GM21576 (cell line): ENCODE results near the gene AKAP6.
"Not testable (repeated sequence)": the region's sequence is repeated elsewhere in the genome, so short reads cannot be mapped to it uniquely, and the experiment has no call there.

Experiments
- ATAC-seq: cut with Tn5 transposase; IDR thresholded peaks from one replicate; pipeline ENCODE4 v1.9.1; 2021; ENCODE audit warnings: mild to moderate bottlenecking, moderate library complexity; ENCODE audit not compliant: unreplicated experiment

AKAP6 gene

GRCh38 chr14:32574269-32574668, 245.2 kb downstream of the AKAP6 start:
- no peak for ATAC-seq

DNA sequence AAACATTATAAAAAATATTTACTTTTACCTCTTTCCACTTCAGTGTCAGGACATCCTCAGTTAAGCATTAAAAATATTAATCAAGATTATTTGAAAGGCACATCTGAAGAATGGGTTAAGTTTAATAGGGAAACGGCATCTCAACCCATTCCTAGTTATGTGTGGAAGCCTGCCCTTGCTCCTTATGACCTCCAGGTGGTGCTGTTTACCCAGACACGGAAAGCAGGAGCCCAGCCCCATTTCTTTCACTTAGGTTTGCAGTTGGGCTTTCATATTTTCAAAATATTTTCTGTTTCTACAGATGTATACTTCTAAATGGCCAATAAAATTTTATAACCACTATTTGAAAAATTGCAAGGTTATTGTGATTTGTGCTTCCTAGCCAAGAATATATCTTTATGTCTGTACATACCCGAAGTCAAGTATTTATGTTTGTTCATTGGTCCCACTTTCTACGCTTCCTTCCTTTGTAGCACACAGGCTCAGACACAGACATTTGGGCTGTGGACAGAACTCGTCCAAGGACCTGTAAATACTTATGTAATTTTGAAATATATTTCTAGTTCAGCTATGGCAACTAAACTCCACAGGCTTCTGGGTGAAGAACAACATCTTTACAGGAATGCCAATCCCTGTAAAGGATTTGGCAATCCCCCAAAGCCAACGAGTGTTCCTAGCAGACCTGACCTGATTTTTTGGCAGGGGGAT, 247.1 kb downstream of the AKAP6 start:
- peak; percentile 63 for ATAC-seq

DNA sequence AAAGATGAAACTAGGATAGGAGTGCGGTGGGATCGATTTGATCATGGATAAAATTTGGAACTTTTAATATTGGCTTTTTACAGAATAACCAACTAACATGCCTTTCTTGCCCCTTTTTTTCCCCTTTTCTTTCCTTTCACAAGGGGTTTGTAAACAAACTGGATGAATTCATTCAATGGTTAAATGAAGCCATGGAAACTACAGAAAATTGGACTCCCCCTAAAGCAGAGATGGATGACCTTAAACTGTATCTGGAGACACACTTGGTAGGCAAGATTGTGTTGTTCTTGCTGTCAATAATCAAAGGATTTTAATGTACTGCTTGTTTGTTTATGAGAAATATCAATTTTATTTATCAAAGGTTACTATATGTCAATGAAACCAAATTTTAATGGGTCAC, 247.9 kb downstream of the AKAP6 start:
- no peak for ATAC-seq

- no peak for ATAC-seq
Observed at GRCh38 chr14:32578181-32578580, 249.1 kb downstream of the AKAP6 start.

DNA sequence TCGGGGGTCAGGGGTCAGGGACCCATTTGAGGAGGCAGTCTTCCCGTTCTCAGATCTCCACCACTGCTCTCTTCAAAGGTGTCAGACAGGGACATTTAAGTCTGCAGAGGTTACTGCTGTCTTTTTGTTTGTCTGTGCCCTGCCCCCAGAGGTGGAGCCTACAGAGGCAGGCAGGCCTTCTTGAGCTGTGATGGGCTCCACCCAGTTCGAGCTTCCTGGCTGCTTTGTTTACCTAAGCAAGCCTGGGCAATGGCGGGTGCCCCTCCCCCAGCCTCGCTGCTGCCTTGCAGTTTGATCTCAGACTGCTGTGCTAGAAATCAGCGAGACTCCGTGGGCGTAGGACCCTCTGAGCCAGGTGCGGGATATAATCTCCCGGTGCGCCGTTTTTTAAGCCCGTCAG, 254.3 kb downstream of the AKAP6 start:
- not testable (repeated sequence) for ATAC-seq

GRCh38 chr14:32584079-32584478, 255.0 kb downstream of the AKAP6 start:
- ATAC-seq = no peak

DNA sequence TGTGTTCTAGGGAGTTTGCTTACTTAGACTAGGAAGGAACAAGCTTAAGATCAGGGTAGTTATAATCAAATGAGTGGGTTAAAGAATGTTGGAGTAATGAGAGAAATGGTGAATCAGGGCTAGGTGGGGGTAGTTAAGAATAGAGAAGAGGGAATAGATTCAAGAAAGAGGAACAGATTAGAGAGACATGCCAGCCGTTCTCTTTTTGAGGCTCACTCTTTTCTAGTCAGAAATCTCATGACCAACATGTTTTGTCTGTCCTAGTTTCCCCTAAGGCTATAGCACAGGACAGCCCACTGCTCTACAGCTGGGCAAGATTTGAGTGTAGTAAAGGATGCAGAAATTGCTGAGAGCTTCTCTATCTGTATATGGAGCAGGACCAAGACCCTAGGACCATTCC, 258.4 kb downstream of the AKAP6 start:
- ATAC-seq = no peak

GRCh38 chr14:32588448-32589320, 259.6 kb downstream of the AKAP6 start:
- no peak for ATAC-seq

GRCh38 chr14:32590157-32590556, 261.1 kb downstream of the AKAP6 start:
- ATAC-seq = no peak

DNA sequence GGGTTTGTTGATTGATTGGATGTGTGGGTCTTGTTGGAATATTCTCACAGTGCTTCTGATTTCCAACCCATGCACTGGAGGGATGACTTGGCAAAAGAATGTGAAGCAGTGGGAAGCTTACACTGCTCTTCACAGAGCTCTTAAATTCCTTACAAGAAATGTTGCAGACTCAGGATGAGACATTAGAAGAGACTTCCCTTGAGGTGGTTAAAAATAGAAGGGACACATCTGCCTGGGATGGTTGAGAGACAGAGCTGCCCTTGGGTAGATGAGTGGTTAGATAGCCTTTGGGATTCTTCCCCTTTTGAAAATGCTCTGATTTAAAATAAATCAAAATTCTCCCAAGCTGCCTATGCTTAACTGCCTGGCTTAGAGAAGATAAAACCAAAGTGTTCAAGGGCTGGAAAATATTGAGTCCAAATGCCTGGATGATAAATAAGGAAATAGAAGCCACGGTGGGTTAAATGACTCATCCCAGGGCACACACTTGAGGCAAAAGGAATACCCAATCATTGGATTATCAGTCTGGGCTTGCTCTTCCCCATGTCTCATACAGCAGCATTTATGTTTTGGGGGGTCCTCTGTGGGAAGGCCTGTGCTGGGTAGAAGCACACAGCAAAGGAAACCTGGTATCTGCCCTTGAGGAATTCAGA, 264.3 kb downstream of the AKAP6 start:
- no peak for ATAC-seq

DNA sequence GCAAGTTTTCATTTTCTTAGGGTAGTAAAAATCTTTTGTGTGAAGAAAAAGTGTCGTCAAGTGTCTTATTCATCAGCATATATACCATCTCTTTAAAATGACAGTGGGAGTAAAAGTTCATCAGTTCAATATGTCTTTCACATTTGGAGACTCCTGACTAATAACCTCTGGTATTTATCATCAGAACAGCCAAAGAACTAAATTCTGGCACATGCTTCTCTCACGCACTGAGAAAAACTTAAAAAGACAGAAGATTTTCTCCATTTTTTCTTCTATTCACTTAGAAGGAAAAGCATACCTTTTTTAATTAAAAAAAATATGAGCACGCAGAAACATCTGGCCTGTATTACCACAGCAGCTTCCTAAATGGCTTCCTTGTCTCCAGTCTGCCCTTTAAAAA, 265.7 kb downstream of the AKAP6 start:
- ATAC-seq = no peak

- no peak for ATAC-seq
Observed at GRCh38 chr14:32595497-32595896, 266.4 kb downstream of the AKAP6 start.

- no peak for ATAC-seq
Observed at GRCh38 chr14:32596390-32596789, 267.3 kb downstream of the AKAP6 start.

DNA sequence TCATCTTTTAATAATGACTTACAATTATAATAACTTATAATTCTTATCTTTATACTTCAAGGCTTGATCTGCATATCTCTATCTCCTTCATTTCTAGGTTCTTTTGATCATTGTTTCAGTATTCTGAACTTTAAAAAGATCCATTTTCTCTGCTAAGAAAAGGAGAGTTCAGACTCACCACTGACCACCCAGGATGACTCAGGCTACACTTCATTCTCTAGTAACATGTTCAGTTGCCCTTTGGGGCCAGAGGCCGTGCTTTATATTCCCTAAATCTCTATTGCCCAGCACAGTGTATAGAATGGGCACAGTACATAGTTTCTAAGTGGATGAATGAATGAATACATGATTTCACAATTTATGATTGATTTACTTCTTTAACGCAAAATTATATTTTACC, 268.7 kb downstream of the AKAP6 start:
- no peak for ATAC-seq

GRCh38 chr14:32601069-32601468, 272.0 kb downstream of the AKAP6 start:
- ATAC-seq = no peak

GRCh38 chr14:32601906-32602305, 272.8 kb downstream of the AKAP6 start:
- no peak for ATAC-seq

GRCh38 chr14:32602699-32603098, 273.6 kb downstream of the AKAP6 start:
- ATAC-seq = no peak

- no peak for ATAC-seq
Observed at GRCh38 chr14:32603992-32604565, 275.0 kb downstream of the AKAP6 start.

- ATAC-seq = no peak
Observed at GRCh38 chr14:32606301-32606700, 277.2 kb downstream of the AKAP6 start.

DNA sequence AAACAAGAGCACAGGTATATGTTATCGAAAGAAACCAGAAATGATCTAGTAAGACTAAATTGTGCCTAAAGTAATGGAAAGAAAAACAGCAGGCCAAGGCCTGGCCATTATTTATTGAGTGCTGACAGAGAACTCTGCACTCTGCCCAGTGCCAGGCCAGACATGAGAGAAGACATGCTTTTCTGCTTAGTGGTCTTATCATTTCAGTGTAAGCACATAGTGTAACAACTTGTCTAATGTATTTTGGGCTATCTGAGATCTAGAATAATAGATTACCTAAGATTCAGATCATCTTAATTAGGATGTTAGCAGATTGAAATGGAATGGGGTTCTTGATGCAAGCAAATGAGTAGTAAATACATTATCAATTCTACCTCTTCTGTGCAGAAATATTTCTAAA, 278.3 kb downstream of the AKAP6 start:
- ATAC-seq = no peak

- ATAC-seq = no peak
Observed at GRCh38 chr14:32608857-32609256, 279.8 kb downstream of the AKAP6 start.
